Endothelial cell of umbilical vein (primary cell): Measurements from ENCODE around the gene L2HGDH. TPM values are rescaled to one million over a fixed set of nuclear protein-coding genes. Genes with fewer than 3 reads are reported as not detected.

ENCODE experiments used
- BruUV-seq: library from RNA; stranded (reverse); fragments of 400-500 nt; replicated peaks from 2 replicates; lab custom pipeline; 2021; lab: Mats Ljungman, UMichigan
- CTCF ChIA-PET: fragments of 300-600, 350-600 bp; sonication (Branson Sonifier 250); formaldehyde crosslinking; loops from one replicate; lab custom pipeline; 2021; ENCODE audit warnings: antibody characterized with exemption, inconsistent platforms; lab: Charles Lee
- POLR2A ChIA-PET: fragments of 300-600, 350-600 bp; sonication (Branson Sonifier 250); formaldehyde crosslinking; loops from one replicate; lab custom pipeline; 2021; ENCODE audit warnings: antibody characterized with exemption, inconsistent platforms; lab: Charles Lee
- DNase-seq: peaks from one replicate; pipeline ENCODE4 v3.0.0-alpha.2; 2011; ENCODE audit warnings: low read depth, low spot score
- FAIRE-seq: peaks from 2 replicates; lab custom pipeline; 2011; peaks lifted over from hg19 to GRCh38; lab: Jason Lieb, UNC
- H2AFZ ChIP-seq: 2 replicates; pipeline ENCODE4 v1.6.0; 2012; ENCODE audit warnings: low read depth, low read length, control low read depth, inconsistent platforms
- H3K27ac ChIP-seq: 2 replicates; pipeline ENCODE4 v1.5.1; 2011; ENCODE audit warnings: low read depth, mild to moderate bottlenecking, control low read depth, low read length, moderate library complexity; ENCODE audit not compliant: insufficient read depth
- H3K27me3 ChIP-seq, 2 experiments: 2 replicates each; pipeline versions ENCODE4 v1.6.0 to v1.6.1; 2011; ENCODE audit warnings: low read length in 2 of 2, mixed read lengths in 1 of 2; ENCODE audit not compliant: control insufficient read depth in 2 of 2, insufficient read depth in 2 of 2
- H3K36me3 ChIP-seq, 2 experiments: 2 replicates in 1 of 2; 3 replicates in 1 of 2; pipeline ENCODE4 v1.5.1; 2011; ENCODE audit warnings: low read length in 2 of 2, mild to moderate bottlenecking in 1 of 2, moderate library complexity in 1 of 2; ENCODE audit not compliant: control insufficient read depth in 2 of 2, insufficient read depth in 2 of 2; ENCODE audit errors: extremely low read depth in 1 of 2
- H3K4me1 ChIP-seq: 3 replicates; pipeline ENCODE4 v1.5.1; 2011; ENCODE audit warnings: mild to moderate bottlenecking, low read length; ENCODE audit not compliant: control insufficient read depth, insufficient read depth; ENCODE audit errors: extremely low read depth
- H3K4me2 ChIP-seq: 2 replicates; pipeline ENCODE4 v1.6.1; 2011; ENCODE audit warnings: low read length, control low read depth, mixed read lengths; ENCODE audit not compliant: insufficient read depth
- H3K4me3 ChIP-seq, 3 experiments: fragments of 200-600 bp in 1 of 3; sonication (generic), shearing (Covaris generic) in 1 of 3; replicated peaks in 1 of 3; 2 replicates each; pipeline ENCODE4 v1.5.1; 2011 to 2016; ENCODE audit warnings: control low read depth in 3 of 3, low read length in 3 of 3, mild to moderate bottlenecking in 2 of 3, inconsistent platforms in 1 of 3, low read depth in 1 of 3, moderate library complexity in 1 of 3; ENCODE audit not compliant: insufficient read depth in 1 of 3
- H3K79me2 ChIP-seq: 2 replicates; pipeline ENCODE4 v1.6.0; 2012; ENCODE audit warnings: low read length, inconsistent platforms; ENCODE audit not compliant: control insufficient read depth, insufficient read depth
- H3K9ac ChIP-seq: replicated peaks from 2 replicates; pipeline ENCODE3; 2011; ENCODE audit warnings: low read length, control low read depth; ENCODE audit not compliant: insufficient read depth; ENCODE audit errors: extremely low read depth
- H3K9me1 ChIP-seq: replicated peaks from 3 replicates; pipeline ENCODE4 v1.6.0; 2011; ENCODE audit warnings: mild to moderate bottlenecking, low read length; ENCODE audit not compliant: control insufficient read depth, insufficient read depth; ENCODE audit errors: extremely low read depth
- H3K9me3 ChIP-seq: replicated peaks from 2 replicates; pipeline ENCODE4 v1.5.1; 2012; ENCODE audit warnings: low read length, inconsistent platforms; ENCODE audit not compliant: control insufficient read depth, insufficient read depth
- H4K20me1 ChIP-seq: replicated peaks from 2 replicates; pipeline ENCODE3; 2011; ENCODE audit warnings: mild to moderate bottlenecking, low read length; ENCODE audit not compliant: control insufficient read depth, insufficient read depth; ENCODE audit errors: extremely low read depth
- CTCF ChIP-seq, 2 donors: IDR thresholded peaks; 1 replicate in 1 of 2; 2 replicates in 1 of 2; pipeline ENCODE4 v1.5.1; 2011; ENCODE audit warnings: low read length in 2 of 2, mild to moderate bottlenecking in 2 of 2, moderate library complexity in 2 of 2, control low read depth in 1 of 2, inconsistent platforms in 1 of 2, low read depth in 1 of 2; ENCODE audit not compliant: insufficient read depth in 1 of 2; ENCODE audit errors: extremely low read depth in 1 of 2
- EZH2 ChIP-seq: IDR thresholded peaks from 2 replicates; pipeline ENCODE4 v1.6.1; 2012; ENCODE audit warnings: borderline replicate concordance, low read depth, mild to moderate bottlenecking, moderate library complexity, low read length, inconsistent platforms; ENCODE audit not compliant: severe bottlenecking
- FOS ChIP-seq: IDR thresholded peaks from 2 replicates; pipeline ENCODE4 v1.6.1; 2011; ENCODE audit warnings: mild to moderate bottlenecking, low read length, moderate library complexity, borderline replicate concordance; ENCODE audit not compliant: insufficient read depth
- GATA2 ChIP-seq: IDR thresholded peaks from 2 replicates; pipeline ENCODE4 v1.7.0; 2011; ENCODE audit warnings: low read depth, mild to moderate bottlenecking, moderate library complexity, mixed read lengths, low read length; ENCODE audit not compliant: insufficient read length, insufficient read depth
- JUN ChIP-seq: IDR thresholded peaks from 2 replicates; pipeline ENCODE4 v1.6.1; 2011; ENCODE audit warnings: borderline replicate concordance, low read depth; ENCODE audit not compliant: insufficient read length, insufficient read depth
- MAX ChIP-seq: IDR thresholded peaks from 2 replicates; pipeline ENCODE4 v1.6.1; 2011; ENCODE audit not compliant: insufficient read depth, insufficient read length
- MYC ChIP-seq: IDR thresholded peaks from one replicate; pipeline ENCODE4 v1.6.1; 2011; ENCODE audit warnings: mild to moderate bottlenecking, low read depth, low read length
- POLR2A ChIP-seq: IDR thresholded peaks from 2 replicates; pipeline ENCODE4 v1.6.1; 2012; ENCODE audit warnings: low read depth, mild to moderate bottlenecking, control low read depth, low read length
- POLR2AphosphoS5 ChIP-seq: IDR thresholded peaks from 2 replicates; pipeline ENCODE4 v1.6.1; 2012; ENCODE audit warnings: low read depth, mild to moderate bottlenecking, control low read depth, low read length, moderate library complexity; ENCODE audit not compliant: insufficient read depth
- dilution Hi-C: fragments of 300-500 bp; cut with MboI; formaldehyde crosslinking; loops from one replicate; pipeline ENCODE4 v1.15.0; 2019; ENCODE audit warnings: low sequenced_read_pairs; ENCODE audit not compliant: extremely low pct_ligation_motif_present
- intact Hi-C: fragments of 100-400 bp; cut with micrococcal nuclease; formaldehyde crosslinking; loops from one replicate; pipeline ENCODE4 v1.10.0; 2022
- polyA plus RNA-seq, 4 experiments: library from polyadenylated mRNA; depleted of rRNA in 3 of 4; stranded (reverse) in 3 of 4; unstranded in 1 of 4; fragments of >200 nt; gene quantifications; 2 replicates each; pipeline versions ENCODE4 v1.2.1 to v1.2.3, GENCODE V29; 2011 to 2012; ENCODE audit warnings: missing spikeins in 1 of 4
- total RNA-seq: library from RNA; stranded (reverse); gene quantifications from 2 replicates; pipeline ENCODE4 v1.2.3, GENCODE V29; 2021

Gene L2HGDH
- total and polyA plus RNA-seq, 2 donors (not counting 3 experiments of a cell fraction or from before 2014, with no cell fraction given): 2.5 to 5.3 TPM

GRCh38 chr14:50262865-50263264 is 49.2 kb downstream of the L2HGDH start:
- no peaks in the 10 kb centered on the region for H3K27me3 ChIP-seq
- no peaks in the 10 kb centered on the region for H3K36me3 ChIP-seq
- FAIRE-seq: no peak
- no peaks in the 10 kb centered on the region for H3K4me1 ChIP-seq
- H4K20me1 ChIP-seq: no peaks in the 10 kb centered on the region
- intact Hi-C loops (no loop called here), dilution Hi-C loops (no loop called here)
- no peak overlapping the region for H3K9ac ChIP-seq
- POLR2A ChIA-PET: no interaction called here
- DNase-seq: no peak
- H3K27ac ChIP-seq: no peak overlapping the region
- H3K79me2 ChIP-seq: no peaks in the 10 kb centered on the region
- H2AFZ ChIP-seq: no peak overlapping the region
- no peak overlapping the region for H3K4me3 ChIP-seq
- no peaks in the 10 kb centered on the region for H3K9me1 ChIP-seq
- BruUV-seq: no TSS peak
- TF ChIP-seq JUN: no peak
- no peak for TF ChIP-seq FOS
- no peak for TF ChIP-seq CTCF (IDR thresholded peaks at IDR 0.05; ENCODE audit: extremely low read depth in 1 of 2, insufficient read depth in 1 of 2, low read depth in 1 of 2, low read length in 2 of 2)
- no peak for TF ChIP-seq EZH2
- no peak for TF ChIP-seq POLR2AphosphoS5
- no peak for TF ChIP-seq GATA2
- no peak for TF ChIP-seq MAX
- TF ChIP-seq MYC: no peak
- no peak for TF ChIP-seq POLR2A
- no peaks in the 10 kb centered on the region for H3K9me3 ChIP-seq
- no peak overlapping the region for H3K4me2 ChIP-seq
- CTCF ChIA-PET: interaction anchor here (0.6 kb wide), 1 partner anchor 127 kb away, joined by 3 read pairs; no protein-coding TSS in a partner anchor
